Ishikawa (cell line): ENCODE results near the gene GPER1.

ENCODE experiments used
- CEBPB ChIP-seq: IDR thresholded peaks from 2 replicates; pipeline ENCODE4 v1.6.1; 2012
- CREB1 ChIP-seq: IDR thresholded peaks from 2 replicates; pipeline ENCODE4 v1.6.1; 2012; ENCODE audit warnings: low read depth
- EGR1 ChIP-seq: IDR thresholded peaks from 2 replicates; pipeline ENCODE4 v1.6.1; 2012
- EP300 ChIP-seq: IDR thresholded peaks from 2 replicates; pipeline ENCODE4 v1.6.1; 2012; ENCODE audit warnings: borderline replicate concordance
- FOXM1 ChIP-seq: IDR thresholded peaks from 2 replicates; pipeline ENCODE4 v1.6.1; 2012; ENCODE audit warnings: low read depth, borderline replicate concordance
- NFIC ChIP-seq: IDR thresholded peaks from 2 replicates; pipeline ENCODE4 v1.6.1; 2012
- RAD21 ChIP-seq: IDR thresholded peaks from 2 replicates; pipeline ENCODE4 v1.6.1; 2012; ENCODE audit warnings: low read depth
- REST ChIP-seq: IDR thresholded peaks from 2 replicates; pipeline ENCODE4 v1.6.1; 2012; ENCODE audit warnings: low read depth, mild to moderate bottlenecking
- TAF1 ChIP-seq: IDR thresholded peaks from 2 replicates; pipeline ENCODE4 v1.6.1; 2012; ENCODE audit warnings: low read depth, mild to moderate bottlenecking
- TCF12 ChIP-seq: IDR thresholded peaks from 2 replicates; pipeline ENCODE4 v1.6.1; 2012; ENCODE audit warnings: low read depth
- TEAD4 ChIP-seq: IDR thresholded peaks from 2 replicates; pipeline ENCODE4 v1.6.1; 2012
- YY1 ChIP-seq: IDR thresholded peaks from 2 replicates; pipeline ENCODE4 v1.6.1; 2012; ENCODE audit warnings: low read depth
- ZBTB7A ChIP-seq: IDR thresholded peaks from 2 replicates; pipeline ENCODE4 v1.6.1; 2012; ENCODE audit warnings: low read depth
- TF ChIP-seq, protein P1 (sequence below): IDR thresholded peaks from 2 replicates; pipeline ENCODE4 v1.6.1; 2012
- TF ChIP-seq, protein P2 (sequence below): IDR thresholded peaks from 2 replicates; pipeline ENCODE4 v1.6.1; 2012

The GPER1 gene

GRCh38 chr7:1131471-1132265, 43.8 kb downstream of the GPER1 start:
- no peak for TF ChIP-seq REST
- TF ChIP-seq CEBPB: no peak
- TF ChIP-seq RAD21: no peak
- TF ChIP-seq, protein P1, sequence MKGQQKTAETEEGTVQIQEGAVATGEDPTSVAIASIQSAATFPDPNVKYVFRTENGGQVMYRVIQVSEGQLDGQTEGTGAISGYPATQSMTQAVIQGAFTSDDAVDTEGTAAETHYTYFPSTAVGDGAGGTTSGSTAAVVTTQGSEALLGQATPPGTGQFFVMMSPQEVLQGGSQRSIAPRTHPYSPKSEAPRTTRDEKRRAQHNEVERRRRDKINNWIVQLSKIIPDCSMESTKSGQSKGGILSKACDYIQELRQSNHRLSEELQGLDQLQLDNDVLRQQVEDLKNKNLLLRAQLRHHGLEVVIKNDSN: no peak
- TF ChIP-seq EGR1: no peak
- TF ChIP-seq NFIC: no peak
- no peak for TF ChIP-seq TEAD4
- no peak for TF ChIP-seq YY1
- no peak for TF ChIP-seq TAF1
- TF ChIP-seq, protein P2, sequence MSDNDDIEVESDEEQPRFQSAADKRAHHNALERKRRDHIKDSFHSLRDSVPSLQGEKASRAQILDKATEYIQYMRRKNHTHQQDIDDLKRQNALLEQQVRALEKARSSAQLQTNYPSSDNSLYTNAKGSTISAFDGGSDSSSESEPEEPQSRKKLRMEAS: no peak
- TF ChIP-seq TCF12: no peak
- no peak for TF ChIP-seq FOXM1
- TF ChIP-seq ZBTB7A: no peak
- no peak for TF ChIP-seq CREB1
- TF ChIP-seq EP300: no peak

- TF ChIP-seq TEAD4 (no peak), TAF1 (no peak), NFIC (no peak), RAD21 (no peak)
- TF ChIP-seq, protein P2: no peak
Observed at GRCh38 chr7:1134951-1135350, 47.0 kb downstream of the GPER1 start.

DNA sequence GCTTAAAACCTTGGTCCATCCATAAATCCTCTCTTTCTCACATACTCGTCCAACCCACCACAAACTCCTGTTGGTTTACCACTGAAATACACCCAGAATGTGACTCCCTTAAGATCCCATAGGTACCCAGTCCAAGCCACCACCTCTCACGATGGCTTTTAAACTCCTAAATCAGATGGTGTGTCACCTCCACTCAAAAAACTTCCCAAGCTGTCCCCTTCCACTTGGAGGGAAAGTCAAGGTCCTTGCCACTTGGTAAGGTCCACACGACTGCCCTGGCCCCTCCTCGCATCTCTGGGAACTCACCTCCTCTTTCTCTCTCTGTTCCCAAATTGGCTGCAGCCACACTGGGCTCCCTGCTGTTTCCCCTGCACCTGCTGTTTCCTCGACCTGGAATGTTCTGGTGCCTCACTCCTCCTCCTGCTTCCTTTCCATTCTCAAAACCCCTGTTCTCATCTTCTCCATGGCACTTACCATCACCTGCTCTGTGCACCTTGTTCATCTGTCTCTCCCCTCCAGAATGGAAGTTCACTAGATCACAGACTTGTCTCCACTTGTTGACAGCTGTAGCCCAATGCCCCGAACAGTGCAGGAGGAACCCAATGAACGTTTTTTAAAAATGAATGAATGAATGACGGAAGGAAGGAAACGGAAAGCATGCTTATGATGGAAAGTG, 49.1 kb downstream of the GPER1 start:
- TF ChIP-seq EGR1: no peak
- TF ChIP-seq, protein P2: peak; percentile 47; the same call in 1 of the 2 replicates
- peak; percentile 24; the same call in 1 of the 2 replicates for TF ChIP-seq TEAD4
- TF ChIP-seq TCF12: no peak

GRCh38 chr7:1137517-1138167, 49.7 kb downstream of the GPER1 start:
- TF ChIP-seq YY1 (0 out of 2 replicates have a peak, but pooled peaks have one; percentile 13), CEBPB (no peak), FOXM1 (no peak)
- TF ChIP-seq, protein P1: peak; percentile 31

GRCh38 chr7:1140476-1141104, 52.7 kb downstream of the GPER1 start:
- TF ChIP-seq CREB1 (no peak), FOXM1 (no peak), TAF1 (no peak), TCF12 (no peak)
- TF ChIP-seq, protein P2: no peak

DNA sequence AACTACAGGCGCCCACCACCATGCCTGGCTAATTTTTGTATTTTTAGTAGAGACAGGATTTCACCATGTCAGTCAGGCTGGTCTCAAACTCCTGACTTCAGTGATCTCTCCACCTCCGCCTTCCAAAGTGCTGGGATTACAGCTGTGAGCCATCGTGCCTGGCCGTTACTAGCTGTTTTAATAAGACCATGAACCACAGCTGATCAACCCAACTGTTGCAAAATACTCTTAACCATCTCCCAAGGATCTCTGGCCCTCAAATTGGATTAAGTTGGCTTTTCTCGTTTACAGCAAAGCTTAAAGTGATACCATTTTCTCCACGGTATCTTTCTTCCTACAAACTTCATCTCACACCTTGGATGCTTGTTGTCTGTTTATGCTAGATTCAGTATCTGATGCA, 53.7 kb downstream of the GPER1 start:
- TF ChIP-seq CREB1: no peak
- no peak for TF ChIP-seq TCF12
- no peak for TF ChIP-seq ZBTB7A
- no peak for TF ChIP-seq REST
- no peak for TF ChIP-seq TAF1
- no peak for TF ChIP-seq TEAD4
- TF ChIP-seq NFIC: no peak
- TF ChIP-seq FOXM1: no peak
- TF ChIP-seq CEBPB: no peak
- no peak for TF ChIP-seq EP300
- TF ChIP-seq RAD21: no peak
- TF ChIP-seq, protein P2: no peak
- TF ChIP-seq, protein P1: no peak
